ENCODE results near the gene SSPN. TPM values are rescaled to one million over a fixed set of nuclear protein-coding genes. Genes with fewer than 3 reads are reported as not detected.

Gene SSPN
- total RNA-seq, result 44.7 TPM

GRCh38 chr12:26195250-26195640 is at the start of gene SSPN:
Gene SSPN, plus strand, starts transcription at chr12:26195573. Its CDS starts 100 bp downstream, at chr12:26195673.
- intact Hi-C loops (cut with DNase I), result loop anchor here (5.0 to 10.0 kb wide), 2 partner anchors 68 to 90 kb away; partner anchors contain the start of gene BHLHE41

GRCh38 chr12:26148291-26148690 is 47.1 kb upstream of the SSPN start:
- DNase-seq (ENCODE audit: extremely low spot score in 2 of 2), result no peak
- Histone ChIP-seq H3K27me3 (no peaks in the 10 kb centered on the region), H3K36me3 (no peaks in the 10 kb centered on the region), H3K27ac (no peak overlapping the region), H3K4me3 (no peak overlapping the region), H3K9me3 (no peaks in the 10 kb centered on the region), H3K4me1 (peaks cover 2% of the 10 kb centered on the region)
- TF ChIP-seq CTCF (IDR thresholded peaks at IDR 0.05), result no peak
- no peak for TF ChIP-seq POLR2A (IDR thresholded peaks at IDR 0.05)
- intact Hi-C loops (cut with DNase I), result no loop called here

More at GRCh38 chr12:26195250-26195640, at the start of gene SSPN:
- Histone ChIP-seq H3K27me3 (no peaks in the 10 kb centered on the region), H3K9me3 (no peaks in the 10 kb centered on the region), H3K27ac (peak within 1 kb of the TSS; percentile 85), H3K4me1 (peaks cover 28% of the 10 kb centered on the region), H3K36me3 (no peaks in the 10 kb centered on the region), H3K4me3 (peak within 1 kb of the TSS; percentile 59 to 84)
- DNase-seq (ENCODE audit: extremely low spot score in 2 of 2), result no peak
- TF ChIP-seq CTCF (IDR thresholded peaks at IDR 0.05) (no peak), POLR2A (IDR thresholded peaks at IDR 0.05) (peak in 1 of 2 donors; percentile 8), POLR2AphosphoS5 (IDR thresholded peaks at IDR 0.05; ENCODE audit: insufficient read depth in 1 of 2, low read depth in 1 of 2) (peak in 1 of 2 donors; percentile 48)

GRCh38 chr12:26149968-26150500 is 45.3 kb upstream of the SSPN start:
- no peak for DNase-seq (ENCODE audit: extremely low spot score in 2 of 2)
- intact Hi-C loops (cut with DNase I), result no loop called here

GRCh38 chr12:26150736-26151450 is 44.5 kb upstream of the SSPN start:
- no peak overlapping the region for H3K4me3 ChIP-seq
- no peak for TF ChIP-seq POLR2AphosphoS5 (IDR thresholded peaks at IDR 0.05; ENCODE audit: insufficient read depth in 1 of 2, low read depth in 1 of 2)
- TF ChIP-seq CTCF (IDR thresholded peaks at IDR 0.05), result no peak
- TF ChIP-seq POLR2A (IDR thresholded peaks at IDR 0.05), result no peak
- H3K27me3 ChIP-seq, result no peaks in the 10 kb centered on the region
- intact Hi-C loops (cut with DNase I), result no loop called here
- no peaks in the 10 kb centered on the region for H3K9me3 ChIP-seq
- no peak for DNase-seq (ENCODE audit: extremely low spot score in 2 of 2)
- H3K27ac ChIP-seq, result no peak overlapping the region
- peaks cover 12% of the 10 kb centered on the region for H3K4me1 ChIP-seq
- no peaks in the 10 kb centered on the region for H3K36me3 ChIP-seq

More at GRCh38 chr12:26149968-26150500, 45.3 kb upstream of the SSPN start:
- Histone ChIP-seq H3K27ac (no peak overlapping the region), H3K4me1 (peaks cover 12% of the 10 kb centered on the region), H3K4me3 (no peak overlapping the region), H3K9me3 (no peaks in the 10 kb centered on the region), H3K27me3 (no peaks in the 10 kb centered on the region), H3K36me3 (no peaks in the 10 kb centered on the region)
- TF ChIP-seq POLR2AphosphoS5 (IDR thresholded peaks at IDR 0.05; ENCODE audit: insufficient read depth in 1 of 2, low read depth in 1 of 2) (no peak), CTCF (IDR thresholded peaks at IDR 0.05) (no peak), POLR2A (IDR thresholded peaks at IDR 0.05) (no peak)

- TF ChIP-seq POLR2A (IDR thresholded peaks at IDR 0.05), result no peak
- no peak for TF ChIP-seq CTCF (IDR thresholded peaks at IDR 0.05)
- no peak for TF ChIP-seq POLR2AphosphoS5 (IDR thresholded peaks at IDR 0.05; ENCODE audit: insufficient read depth in 1 of 2, low read depth in 1 of 2)
- peaks cover 12% of the 10 kb centered on the region for H3K4me1 ChIP-seq
- no peaks in the 10 kb centered on the region for H3K9me3 ChIP-seq
- H3K4me3 ChIP-seq, result no peak overlapping the region
- no peak for DNase-seq (ENCODE audit: extremely low spot score in 2 of 2)
- intact Hi-C loops (cut with DNase I), result no loop called here
- H3K27me3 ChIP-seq, result no peaks in the 10 kb centered on the region
- no peaks in the 10 kb centered on the region for H3K36me3 ChIP-seq
- H3K27ac ChIP-seq, result no peak overlapping the region
These were observed 42.8 kb upstream of the SSPN start for GRCh38 chr12:26152507-26153102.
